ENCODE results near the gene ZNF580.

Gene ZNF580

DNA sequence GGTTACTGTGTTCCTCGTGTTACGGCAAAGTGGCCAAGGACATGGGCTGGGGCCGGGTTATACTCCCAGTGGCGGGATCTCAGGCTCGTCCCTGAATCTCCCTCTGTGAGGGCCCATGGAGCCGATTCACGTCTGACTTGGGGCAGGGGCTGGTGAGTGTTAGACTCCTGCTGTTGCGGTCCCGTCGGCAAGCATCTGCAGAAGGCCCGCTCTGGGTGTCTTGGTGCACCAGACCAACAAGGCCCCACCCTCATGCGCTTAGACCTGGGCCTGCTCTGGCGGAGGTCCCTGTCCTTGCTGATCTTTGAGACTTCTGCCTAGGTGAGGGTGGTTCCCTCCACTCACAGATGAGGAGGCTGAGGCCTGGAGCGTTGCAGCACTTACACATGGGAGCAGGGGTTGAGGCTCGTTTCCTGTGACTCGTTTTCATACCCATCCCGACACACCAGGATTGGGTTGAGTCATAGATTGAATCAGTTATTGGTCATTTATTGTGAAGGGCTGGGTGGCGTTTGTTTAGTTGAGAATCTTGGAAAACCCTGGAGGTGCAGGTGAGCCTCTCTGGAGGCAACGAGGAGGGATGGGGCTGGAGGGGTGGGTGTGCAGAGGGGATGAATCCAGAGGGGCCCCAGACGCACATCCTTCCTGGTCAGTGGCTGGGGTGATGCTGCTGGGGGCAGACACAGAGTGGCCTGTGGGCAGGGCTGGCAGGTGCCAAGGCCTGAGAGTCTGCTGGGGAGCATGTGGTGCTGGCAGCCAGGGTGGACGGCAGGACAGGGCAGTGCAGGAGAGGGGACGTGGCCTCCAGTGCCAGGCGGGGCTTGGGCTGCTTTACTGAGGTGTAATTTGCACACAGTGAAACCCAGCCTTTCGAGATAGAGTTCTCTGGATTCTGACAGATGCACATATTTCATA, 38.8 kb downstream of the ZNF580 start:
- no peak for DNase-seq

DNA sequence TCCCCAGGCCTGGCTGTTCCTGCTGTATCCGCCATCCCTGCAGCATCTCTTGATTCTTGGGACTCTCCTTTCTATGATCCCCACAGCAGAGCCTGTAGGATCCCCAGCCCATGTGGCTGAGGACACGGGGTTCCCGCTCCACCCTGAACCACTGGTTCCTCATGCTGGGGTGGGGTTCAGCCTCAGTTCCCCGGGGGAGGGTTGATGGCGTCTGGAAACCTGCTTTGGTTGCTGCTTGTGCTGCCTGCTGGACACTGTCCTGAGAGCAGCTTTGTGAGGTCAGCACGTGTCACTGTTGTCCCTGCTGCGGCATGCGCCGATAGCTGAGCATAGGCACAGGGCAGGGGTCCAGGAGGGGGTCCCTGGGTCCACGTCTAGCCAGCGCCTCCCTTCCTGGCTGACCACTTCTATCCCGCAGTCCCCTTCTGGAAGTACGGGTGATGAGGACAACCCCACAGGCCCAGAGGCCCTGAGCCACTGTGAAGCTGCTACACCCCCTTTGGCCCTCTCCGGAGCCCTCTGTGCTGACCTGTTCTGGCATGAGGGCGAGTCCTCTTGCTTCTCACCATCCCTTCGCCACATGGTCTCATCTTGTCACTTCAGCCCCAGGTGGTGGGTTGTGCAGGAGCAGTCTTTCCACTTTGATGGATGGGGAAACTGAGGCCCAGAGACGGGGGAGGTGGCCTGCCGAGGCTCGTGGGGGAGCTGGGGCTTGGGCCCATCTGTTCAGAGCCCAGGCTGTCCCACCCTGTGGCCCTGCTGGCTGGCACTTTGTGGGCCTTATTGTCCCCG, 39.7 kb downstream of the ZNF580 start:
- no peak for DNase-seq

DNA sequence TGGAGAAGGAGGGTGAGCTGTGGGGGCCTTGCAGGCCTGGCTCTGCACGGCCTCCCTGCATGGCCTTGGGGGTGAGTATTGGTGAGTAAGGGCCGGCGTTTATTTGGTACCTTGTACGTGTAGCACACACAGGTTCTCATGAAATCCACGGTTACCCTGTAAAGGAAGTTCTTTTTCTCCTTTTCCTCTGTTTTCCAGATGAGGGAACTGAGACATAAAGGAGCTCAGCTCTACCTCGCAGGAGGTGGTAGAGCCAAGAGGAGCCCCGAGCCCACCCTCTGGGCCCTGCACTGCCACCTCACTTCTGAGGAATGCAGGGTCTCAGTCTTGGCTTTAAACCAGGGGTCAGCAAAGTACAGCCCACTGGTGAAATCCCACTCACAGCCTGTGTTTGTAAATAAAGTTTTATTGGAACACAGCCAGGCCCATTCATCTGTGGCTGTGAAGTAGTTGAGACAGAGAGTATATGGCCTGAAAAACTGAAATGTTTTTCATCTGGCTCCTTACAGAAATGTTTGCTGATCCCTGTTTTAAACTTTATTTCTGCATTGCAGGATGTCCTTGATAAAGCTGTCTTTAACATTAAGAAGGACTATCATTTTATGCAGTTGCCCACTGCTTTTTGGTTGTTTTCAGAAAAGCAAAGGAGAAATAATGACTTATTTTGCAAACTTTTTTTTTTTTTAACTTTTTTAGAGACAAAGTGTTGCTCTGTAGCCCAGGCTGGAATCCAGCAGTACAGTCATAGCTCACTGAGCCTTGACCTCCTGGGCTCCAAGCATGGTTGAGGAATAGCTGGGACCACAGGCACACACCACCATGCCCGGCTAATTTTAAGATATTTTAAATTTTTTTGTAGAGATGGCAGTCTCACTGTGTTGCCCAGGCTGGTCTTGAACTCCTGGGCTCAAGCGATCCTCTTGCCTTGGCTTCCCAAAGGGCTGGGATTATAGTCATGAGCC, 40.6 kb downstream of the ZNF580 start:
- no peak for DNase-seq

DNA sequence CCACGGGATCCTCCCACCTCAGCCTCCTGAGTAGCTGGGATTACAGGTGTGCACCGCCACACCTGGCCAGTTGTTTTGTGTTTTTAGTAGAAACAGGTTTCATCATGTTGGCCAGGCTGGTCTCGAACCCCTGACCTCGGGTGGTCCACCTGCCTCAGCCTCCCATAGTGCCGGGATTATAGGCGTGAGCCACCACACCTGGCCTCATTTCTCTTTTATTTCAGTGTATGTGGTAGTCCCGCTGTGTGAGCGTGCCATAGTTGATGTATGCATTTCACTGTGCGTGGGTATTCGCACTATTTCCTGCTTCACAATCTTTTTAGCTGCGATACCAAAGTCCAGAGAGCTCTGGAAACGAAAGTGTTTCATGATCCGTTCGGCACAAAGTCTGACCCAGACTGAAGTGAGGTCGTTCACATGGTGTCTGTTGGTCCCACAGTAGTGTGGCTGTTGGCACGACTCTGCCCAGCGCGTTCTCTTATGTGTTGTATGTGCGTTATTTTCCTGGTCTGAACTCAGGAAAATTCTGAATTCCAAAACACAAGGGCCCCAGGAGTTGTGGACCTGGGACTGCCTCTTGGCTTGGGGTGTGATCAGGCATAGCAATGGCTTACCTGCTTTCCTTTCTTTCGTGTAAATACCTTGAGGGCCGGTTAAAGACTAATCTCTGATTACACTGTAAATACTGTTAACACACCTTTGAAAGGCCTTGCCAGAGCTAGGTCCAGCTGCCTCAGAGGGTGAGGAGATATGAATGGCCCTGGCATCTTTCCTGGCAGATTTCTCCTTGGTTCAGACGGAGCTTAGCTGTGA, 42.9 kb downstream of the ZNF580 start:
- DNase-seq = no peak

- no peak for DNase-seq
Measured at GRCh38 chr19:55684946-55685681, 44.3 kb downstream of the ZNF580 start.

GRCh38 chr19:55685776-55686175, 45.0 kb downstream of the ZNF580 start:
- no peak for DNase-seq

DNA sequence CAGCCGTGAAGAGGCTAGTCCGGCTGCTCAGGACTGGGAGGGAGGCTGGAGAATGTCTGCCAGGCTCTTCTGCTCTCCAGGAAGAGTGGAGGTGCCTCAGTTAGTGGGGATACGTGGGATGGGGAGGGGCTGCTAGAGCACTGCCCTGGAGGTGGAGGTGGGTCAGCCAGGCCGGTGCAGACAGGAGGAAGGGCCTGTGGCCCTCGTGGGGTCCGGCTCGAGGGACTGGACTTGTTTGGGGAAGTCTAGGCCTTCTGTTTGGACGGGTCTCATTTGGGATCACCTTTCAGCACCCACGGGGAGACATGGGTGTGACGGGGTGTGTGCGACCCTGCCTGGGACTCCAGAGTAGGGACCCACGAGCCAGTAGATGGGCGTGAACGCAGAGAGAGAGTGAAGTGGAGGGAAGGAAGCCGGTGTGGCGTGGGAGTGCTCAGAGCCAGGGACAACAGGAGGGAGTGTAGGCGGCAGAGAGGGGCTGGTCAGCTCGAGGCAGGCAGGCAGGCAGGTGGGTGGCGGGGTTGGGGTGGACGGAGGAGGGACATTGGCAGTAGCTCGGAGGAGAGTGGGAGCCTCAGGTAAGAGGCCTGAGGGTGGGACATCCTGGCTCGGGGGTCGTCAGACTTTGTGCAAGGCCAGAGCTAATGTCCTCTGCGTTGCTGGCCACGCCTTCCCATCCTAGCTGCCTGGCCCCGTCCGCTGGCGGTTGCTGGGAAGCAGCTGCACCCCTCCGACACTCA, 45.7 kb downstream of the ZNF580 start:
- DNase-seq = no peak

GRCh38 chr19:55687281-55688201, 46.7 kb downstream of the ZNF580 start:
- no peak for DNase-seq

DNA sequence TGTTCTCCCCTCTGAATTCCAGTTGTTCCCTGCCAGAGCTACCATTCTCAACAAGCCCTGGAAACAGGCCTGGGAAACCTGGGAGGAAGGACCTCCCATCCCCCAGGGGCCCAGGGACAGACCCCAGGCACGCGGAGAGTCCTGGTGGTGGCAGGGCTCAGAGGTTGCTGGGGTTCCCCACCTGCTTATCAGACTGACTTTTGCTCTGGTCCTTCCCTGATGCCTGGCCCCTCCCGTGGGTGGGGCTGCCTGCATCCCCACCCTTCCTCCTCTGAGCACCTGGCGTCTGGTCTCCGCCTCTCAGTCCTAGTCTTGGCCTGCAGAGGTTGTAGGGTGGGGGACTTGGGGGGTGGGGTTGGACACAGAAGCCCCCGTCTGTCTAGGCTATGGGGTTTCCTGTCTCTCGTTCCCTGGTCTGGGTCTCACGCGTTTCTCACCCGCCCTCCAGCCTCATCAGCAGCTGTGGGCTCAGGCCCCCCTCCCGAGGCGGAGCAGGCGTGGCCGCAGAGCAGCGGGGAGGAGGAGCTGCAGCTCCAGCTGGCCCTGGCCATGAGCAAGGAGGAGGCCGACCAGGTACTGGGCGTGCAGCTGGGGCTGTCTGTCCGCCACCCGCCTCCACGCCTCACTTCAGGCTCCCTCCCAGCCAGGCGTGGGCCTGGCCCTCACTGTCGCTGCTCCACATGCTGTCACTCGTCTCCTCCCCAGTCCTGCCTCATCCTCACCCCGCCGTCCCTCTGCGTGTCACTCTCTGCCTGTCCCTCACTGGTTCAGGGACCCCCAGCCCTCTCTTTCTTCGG, 47.8 kb downstream of the ZNF580 start:
- DNase-seq = no peak

GRCh38 chr19:55689411-55690108, 48.8 kb downstream of the ZNF580 start:
- no peak for DNase-seq

DNA sequence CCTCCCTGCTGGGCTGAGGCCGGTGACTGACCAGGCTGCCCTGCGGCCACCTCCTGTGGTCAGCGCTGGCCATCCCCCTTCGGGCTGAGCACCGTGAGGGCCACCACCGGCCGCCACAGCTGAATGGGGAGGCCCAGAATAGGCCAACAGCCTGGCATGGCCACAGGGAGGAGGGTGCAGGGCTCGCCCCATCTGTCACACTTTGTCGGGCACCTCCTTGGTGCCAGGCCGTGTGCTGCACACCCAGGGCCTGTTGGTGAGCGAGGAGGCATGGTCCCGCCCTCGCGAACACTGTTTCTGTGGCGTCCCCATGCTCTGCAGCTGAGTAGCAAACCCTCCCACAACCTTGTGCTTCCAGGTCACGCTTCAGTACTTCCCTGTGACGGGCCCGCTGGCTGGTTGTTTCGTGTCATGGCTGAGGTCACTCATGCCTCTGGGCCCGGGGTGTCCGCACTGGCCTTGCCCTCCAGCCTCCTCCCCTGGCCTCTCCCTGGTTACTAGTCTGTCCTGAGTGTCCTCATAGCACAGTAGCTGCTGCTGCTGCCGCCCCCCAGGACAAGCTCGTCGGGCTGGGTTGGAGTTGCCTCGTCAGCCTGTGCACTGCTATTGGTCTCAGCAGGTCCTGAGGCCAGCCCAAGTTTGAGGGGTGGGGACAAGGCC, 49.4 kb downstream of the ZNF580 start:
- DNase-seq = no peak

- DNase-seq = no peak
Measured at GRCh38 chr19:55690769-55691545, 50.2 kb downstream of the ZNF580 start.

GRCh38 chr19:55691561-55692481, 51.0 kb downstream of the ZNF580 start:
- DNase-seq = no peak

DNA sequence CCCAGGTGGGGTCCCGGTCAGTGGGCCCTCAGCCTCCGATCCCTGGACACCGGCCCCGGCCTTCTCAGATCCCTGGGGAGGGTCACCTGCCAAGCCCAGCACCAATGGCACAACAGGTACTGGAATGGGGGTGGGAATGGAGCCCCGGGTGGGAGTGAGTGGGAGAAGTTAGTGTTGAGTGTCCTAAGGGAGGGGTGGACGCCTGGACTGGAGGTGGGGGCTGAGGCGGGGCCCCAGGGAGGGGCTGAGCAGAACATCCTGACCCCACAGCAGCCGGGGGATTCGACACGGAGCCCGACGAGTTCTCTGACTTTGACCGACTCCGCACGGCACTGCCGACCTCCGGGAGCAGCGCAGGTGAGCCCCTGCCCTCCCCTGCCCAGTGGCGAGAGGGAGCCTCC, 51.9 kb downstream of the ZNF580 start:
- DNase-seq = no peak

Measured in cerebellar nuclear complex (tissue), 1 donor.